OCI-LY1 (cell line): ENCODE results near the gene KCNK3.

Experiments
- H2AFZ ChIP-seq: fragments of 200-600 bp; sonication (generic), shearing (Covaris generic); 2 replicates; pipeline ENCODE4 v1.6.0; 2014; ENCODE audit warnings: antibody characterized with exemption, mild to moderate bottlenecking, low read length
- H3F3A ChIP-seq: fragments of 200-600 bp; sonication (generic), shearing (Covaris generic); 2 replicates; pipeline ENCODE4 v1.6.0; 2014; ENCODE audit warnings: mild to moderate bottlenecking, antibody characterized with exemption, low read length, moderate library complexity; ENCODE audit not compliant: insufficient read depth
- H3K27ac ChIP-seq: fragments of 200-600 bp; sonication (generic); 2 replicates; pipeline ENCODE4 v1.5.1; 2014; ENCODE audit warnings: low read length, mixed run types, mild to moderate bottlenecking, low read depth; ENCODE audit not compliant: poor library complexity, severe bottlenecking
- H3K27me3 ChIP-seq: fragments of 200-600 bp; sonication (generic); 2 replicates; pipeline ENCODE4 v1.6.0; 2014; ENCODE audit warnings: antibody characterized with exemption, mild to moderate bottlenecking, low read length, moderate library complexity; ENCODE audit not compliant: insufficient read depth
- H3K36me3 ChIP-seq: fragments of 200-600 bp; sonication (generic); 2 replicates; pipeline ENCODE4 v1.6.1; 2014; ENCODE audit warnings: mild to moderate bottlenecking, antibody characterized with exemption, low read length, moderate library complexity, mixed read lengths; ENCODE audit not compliant: insufficient read depth
- H3K4me1 ChIP-seq: fragments of 200-600 bp; sonication (generic); 2 replicates; pipeline ENCODE4 v1.5.1; 2014; ENCODE audit warnings: mild to moderate bottlenecking, low read length, moderate library complexity; ENCODE audit not compliant: insufficient read depth, severe bottlenecking
- H3K4me2 ChIP-seq: fragments of 200-600 bp; sonication (generic), shearing (Covaris generic); 2 replicates; pipeline ENCODE4 v1.6.1; 2014; ENCODE audit warnings: low read length
- H3K4me3 ChIP-seq: fragments of 200-600 bp; sonication (generic); 2 replicates; pipeline ENCODE4 v1.5.1; 2014; ENCODE audit warnings: low read length, low read depth, mild to moderate bottlenecking, mixed read lengths; ENCODE audit not compliant: poor library complexity, severe bottlenecking
- H3K79me2 ChIP-seq: fragments of 200-600 bp; shearing (Covaris generic); 2 replicates; pipeline ENCODE4 v1.6.1; 2016; ENCODE audit warnings: mixed run types, low read length, mixed read lengths; ENCODE audit not compliant: insufficient read depth
- H3K9ac ChIP-seq: fragments of 200-600 bp; sonication (generic), shearing (Covaris generic); 2 replicates; pipeline ENCODE4 v1.6.1; 2014; ENCODE audit warnings: mild to moderate bottlenecking, low read length, mixed read lengths
- H3K9me2 ChIP-seq: fragments of 200-600 bp; sonication (generic), shearing (Covaris generic); 2 replicates; pipeline ENCODE4 v1.6.1; 2014; ENCODE audit warnings: low read depth, mild to moderate bottlenecking, low read length, mixed read lengths
- H3K9me3 ChIP-seq: fragments of 200-600 bp; shearing (Covaris generic); 2 replicates; pipeline ENCODE4 v1.6.1; 2014; ENCODE audit warnings: low read length, mixed read lengths
- H4K20me1 ChIP-seq: fragments of 200-600 bp; sonication (generic), shearing (Covaris generic); 2 replicates; pipeline ENCODE4 v1.6.0; 2016; ENCODE audit warnings: mild to moderate bottlenecking, low read length; ENCODE audit not compliant: insufficient read depth
- CTCF ChIP-seq: fragments of 200-600 bp; sonication (generic), shearing (Covaris generic); IDR thresholded peaks from 2 replicates; pipeline ENCODE4 v1.5.1; 2017; ENCODE audit warnings: mild to moderate bottlenecking, antibody characterized with exemption, low read length, moderate library complexity, mixed read lengths
- EZH2 ChIP-seq: fragments of 200-600 bp; sonication (generic), shearing (Covaris generic); IDR thresholded peaks from 2 replicates; pipeline ENCODE4 v1.8.0; 2017; ENCODE audit warnings: borderline replicate concordance, mixed run types, mild to moderate bottlenecking, antibody characterized with exemption, low read length, moderate library complexity, mixed read lengths

KCNK3 gene

GRCh38 chr2:26666671-26667070 lies 25.9 kb upstream of the KCNK3 start:
- H3F3A ChIP-seq = no peaks in the 10 kb centered on the region
- H3K4me1 ChIP-seq = no peaks in the 10 kb centered on the region
- H2AFZ ChIP-seq = no peak overlapping the region
- H3K9me2 ChIP-seq = no peaks in the 10 kb centered on the region
- no peaks in the 10 kb centered on the region for H3K36me3 ChIP-seq
- no peaks in the 10 kb centered on the region for H3K27me3 ChIP-seq
- H3K9me3 ChIP-seq = 0 out of 2 replicates have a peak, but pooled peaks cover 3% of the 10 kb centered on the region
- no peaks in the 10 kb centered on the region for H4K20me1 ChIP-seq
- TF ChIP-seq CTCF (no peak), EZH2 (no peak)
- no peak overlapping the region for H3K4me3 ChIP-seq
- no peak overlapping the region for H3K9ac ChIP-seq
- H3K4me2 ChIP-seq = no peak overlapping the region
- no peaks in the 10 kb centered on the region for H3K79me2 ChIP-seq
- no peak overlapping the region for H3K27ac ChIP-seq

GRCh38 chr2:26668041-26668440 lies 24.5 kb upstream of the KCNK3 start:
- H3K4me2 ChIP-seq = no peak overlapping the region
- no peak overlapping the region for H3K4me3 ChIP-seq
- H3K9me2 ChIP-seq = no peaks in the 10 kb centered on the region
- no peaks in the 10 kb centered on the region for H3K36me3 ChIP-seq
- H3F3A ChIP-seq = no peaks in the 10 kb centered on the region
- no peaks in the 10 kb centered on the region for H3K79me2 ChIP-seq
- no peak for TF ChIP-seq EZH2
- H3K27ac ChIP-seq = no peak overlapping the region
- no peak overlapping the region for H2AFZ ChIP-seq
- H3K27me3 ChIP-seq = no peaks in the 10 kb centered on the region
- 0 out of 2 replicates have a peak, but pooled peaks cover 3% of the 10 kb centered on the region for H3K9me3 ChIP-seq
- no peaks in the 10 kb centered on the region for H4K20me1 ChIP-seq
- no peaks in the 10 kb centered on the region for H3K4me1 ChIP-seq
- H3K9ac ChIP-seq = no peak overlapping the region

- Histone ChIP-seq H2AFZ (no peak overlapping the region), H3K9me2 (no peaks in the 10 kb centered on the region), H3F3A (no peaks in the 10 kb centered on the region), H3K27me3 (no peaks in the 10 kb centered on the region), H3K27ac (no peak overlapping the region), H3K9me3 (0 out of 2 replicates have a peak, but pooled peaks cover 3% of the 10 kb centered on the region), H3K4me3 (no peak overlapping the region), H3K36me3 (no peaks in the 10 kb centered on the region), H3K4me1 (no peaks in the 10 kb centered on the region), H4K20me1 (no peaks in the 10 kb centered on the region), H3K79me2 (no peaks in the 10 kb centered on the region), H3K4me2 (no peak overlapping the region), H3K9ac (no peak overlapping the region)
- no peak for TF ChIP-seq EZH2
- no peak for TF ChIP-seq CTCF
These were observed 23.4 kb upstream of the KCNK3 start for GRCh38 chr2:26668856-26669750.
